ENCODE results near the gene KCTD21.

GRCh38 chr11:78196661-78197091 is 8.2 kb upstream of the KCTD21 start:
- TF ChIP-seq CTCF (IDR thresholded peaks at IDR 0.05) (no peak), POLR2A (IDR thresholded peaks at IDR 0.05) (no peak), POLR2AphosphoS5 (IDR thresholded peaks at IDR 0.05) (no peak)
